ENCODE measurements around the gene GNG7.
"Not testable (repeated sequence)": the region's sequence is repeated elsewhere in the genome, so short reads cannot be mapped to it uniquely, and the experiment has no call there.

Gene GNG7

DNA sequence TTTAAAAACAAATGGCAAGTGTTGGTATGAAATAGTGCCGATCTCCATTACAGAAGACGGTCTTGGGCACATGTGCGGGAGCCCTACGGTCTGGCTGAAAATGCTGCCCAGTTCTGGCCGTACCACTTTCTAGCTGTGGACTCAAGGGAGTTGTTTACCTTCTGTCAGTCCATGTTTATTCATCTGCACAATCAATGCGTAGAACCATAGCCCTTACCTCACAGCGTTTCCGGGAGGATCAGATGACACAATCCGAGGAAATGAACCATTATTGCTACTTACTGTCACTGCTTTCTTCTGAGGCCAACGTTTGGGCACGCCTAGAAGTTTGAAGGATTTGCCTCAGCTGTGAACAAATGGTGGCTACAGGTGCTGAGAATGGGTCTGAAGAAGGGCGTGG lies 195.4 kb downstream of the GNG7 start:
- peak; percentile 81 for DNase-seq (ENCODE audit: low spot score)

DNA sequence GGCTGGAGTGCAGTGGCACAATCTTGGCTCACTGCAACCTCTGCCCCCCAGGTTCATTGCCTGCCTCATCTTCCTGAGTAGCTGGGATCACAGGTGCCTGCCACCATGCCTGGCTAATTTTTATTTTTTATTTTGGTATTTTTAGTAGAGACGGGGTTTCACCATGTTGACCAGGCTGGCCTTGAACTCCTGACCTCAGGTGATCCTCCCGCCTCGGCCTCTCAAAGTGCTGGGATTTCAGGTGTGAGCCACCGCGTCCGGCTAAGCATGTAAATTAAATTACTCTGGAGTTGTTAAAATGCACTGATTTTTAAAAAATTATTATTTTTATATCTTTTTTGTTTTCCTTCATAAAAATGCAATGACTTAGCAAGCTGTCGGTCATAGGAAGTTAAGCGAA lies 195.8 kb downstream of the GNG7 start:
- not testable (repeated sequence) for DNase-seq (ENCODE audit: low spot score)

DNA sequence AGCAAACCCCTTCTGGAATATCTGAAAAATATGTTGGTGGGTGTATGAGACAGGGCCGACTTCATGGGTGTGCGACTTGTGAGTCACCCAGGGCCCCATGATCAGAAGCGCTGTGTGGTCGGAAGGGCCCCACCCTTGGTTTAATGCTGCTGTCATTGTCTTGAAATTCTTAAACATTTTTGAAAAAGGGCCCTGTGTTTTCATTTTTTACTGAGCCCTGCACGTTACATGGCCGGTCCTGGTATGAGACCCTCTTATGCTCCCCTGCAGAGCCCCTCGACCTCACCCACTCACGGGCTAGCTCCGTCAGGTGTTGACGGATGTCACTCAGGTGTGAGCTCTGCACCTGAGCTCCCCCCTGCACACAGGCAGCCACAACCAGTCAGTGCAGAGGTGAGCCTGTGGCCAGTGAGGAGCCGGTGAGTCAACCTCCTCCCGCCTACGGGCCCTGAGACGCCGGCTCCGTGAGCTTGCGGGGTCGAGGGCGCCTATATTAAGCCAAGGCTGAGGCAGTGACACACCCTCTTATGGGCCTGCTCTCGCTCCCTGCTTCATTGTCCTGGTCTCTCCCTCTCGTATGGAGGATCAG lies 198.9 kb downstream of the GNG7 start:
- no peak for DNase-seq (ENCODE audit: low spot score)

DNA sequence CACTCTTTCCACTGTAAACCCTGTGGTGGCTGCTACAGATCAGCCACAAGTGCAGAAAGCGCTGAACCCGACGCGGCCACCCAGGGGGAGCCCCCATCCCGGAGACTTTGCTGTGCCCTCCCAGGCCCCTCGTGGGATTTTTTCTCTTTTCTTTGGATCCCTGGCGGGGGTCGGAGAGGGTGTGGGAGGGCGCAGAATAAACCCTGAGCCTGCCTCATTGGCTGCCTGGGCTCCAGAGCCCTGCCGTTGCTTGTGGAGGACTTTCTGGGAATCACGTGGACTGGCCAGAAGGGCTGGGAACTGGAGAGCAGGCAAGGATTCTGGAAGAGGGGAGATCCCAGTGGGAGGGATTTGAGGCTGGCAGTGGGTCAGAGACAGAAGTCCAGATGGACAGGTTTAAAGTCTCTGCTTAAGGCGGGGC lies 201.6 kb downstream of the GNG7 start:
- no peak for DNase-seq (ENCODE audit: low spot score)

DNA sequence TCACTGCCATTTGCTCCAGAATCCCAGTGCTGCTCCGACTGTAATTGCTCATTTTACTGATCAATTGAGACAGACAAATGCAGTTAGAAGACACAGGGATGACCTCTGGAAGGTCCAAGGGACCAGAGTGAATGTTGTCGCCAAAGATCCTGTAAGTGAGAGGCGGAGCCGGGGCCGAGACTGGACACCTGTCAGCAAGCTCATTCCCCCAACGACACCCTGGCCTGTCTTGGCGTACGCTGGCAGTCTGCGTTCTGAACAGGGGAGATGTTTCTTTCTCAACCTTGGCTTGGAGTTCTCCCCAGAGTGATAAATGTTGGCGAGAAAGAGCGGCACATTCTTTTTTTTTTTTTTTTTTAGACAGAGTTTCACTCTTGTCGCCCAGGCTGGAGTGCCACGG lies 202.3 kb downstream of the GNG7 start:
- no peak for DNase-seq (ENCODE audit: low spot score)

DNA sequence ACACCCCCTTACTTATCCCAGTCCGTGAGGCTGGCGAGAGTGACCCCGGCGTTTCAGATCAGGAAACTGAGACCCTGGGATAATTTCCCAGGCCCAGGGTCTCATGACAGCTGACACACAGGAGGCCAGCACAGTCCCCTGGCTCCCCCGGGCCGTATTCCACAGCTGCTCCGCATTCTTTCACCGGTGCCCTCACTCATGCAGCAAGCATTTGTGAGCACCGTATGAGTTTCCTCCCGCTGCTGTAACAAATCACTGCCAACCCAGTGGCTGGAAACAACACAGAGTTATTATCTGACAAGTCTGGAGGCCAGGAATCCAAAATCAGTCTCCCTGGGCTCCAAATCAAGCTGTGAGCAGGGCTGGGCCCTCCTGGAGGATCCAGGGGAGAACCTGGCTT lies 205.3 kb downstream of the GNG7 start:
- DNase-seq (ENCODE audit: low spot score), result no peak

DNA sequence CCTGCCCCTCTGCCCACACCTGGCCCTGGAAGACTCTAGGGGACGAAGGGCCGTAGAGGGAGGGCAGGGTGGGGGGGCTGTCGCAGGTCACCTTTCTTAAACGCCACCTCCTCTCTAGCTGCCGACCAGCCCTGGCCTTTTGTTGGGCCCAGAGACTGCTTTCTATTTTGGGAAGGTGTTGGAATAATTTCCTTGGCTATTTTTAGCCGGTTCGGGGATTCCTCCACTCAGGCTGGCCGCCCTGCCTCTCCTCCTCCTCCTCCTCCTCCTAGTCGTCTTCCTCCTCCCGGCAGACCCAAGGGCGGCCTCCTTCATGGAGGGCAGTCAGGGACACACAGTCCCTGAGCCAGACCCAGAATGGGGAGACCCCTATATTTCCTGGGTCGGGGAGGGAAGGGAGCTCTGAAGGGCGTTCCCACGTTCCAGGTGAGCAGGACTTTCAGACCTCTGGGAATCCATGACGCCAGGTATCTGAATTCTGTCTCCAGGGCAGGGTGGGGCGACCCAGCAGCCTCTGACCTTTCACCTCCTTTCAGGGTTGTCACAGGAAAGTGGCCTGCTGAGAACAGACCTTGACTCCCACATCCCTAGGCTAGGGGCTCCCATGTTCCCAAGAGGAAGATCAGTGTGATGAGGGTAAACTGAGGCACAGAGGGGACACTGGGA lies 206.7 kb downstream of the GNG7 start:
- DNase-seq (ENCODE audit: low spot score), result no peak

DNA sequence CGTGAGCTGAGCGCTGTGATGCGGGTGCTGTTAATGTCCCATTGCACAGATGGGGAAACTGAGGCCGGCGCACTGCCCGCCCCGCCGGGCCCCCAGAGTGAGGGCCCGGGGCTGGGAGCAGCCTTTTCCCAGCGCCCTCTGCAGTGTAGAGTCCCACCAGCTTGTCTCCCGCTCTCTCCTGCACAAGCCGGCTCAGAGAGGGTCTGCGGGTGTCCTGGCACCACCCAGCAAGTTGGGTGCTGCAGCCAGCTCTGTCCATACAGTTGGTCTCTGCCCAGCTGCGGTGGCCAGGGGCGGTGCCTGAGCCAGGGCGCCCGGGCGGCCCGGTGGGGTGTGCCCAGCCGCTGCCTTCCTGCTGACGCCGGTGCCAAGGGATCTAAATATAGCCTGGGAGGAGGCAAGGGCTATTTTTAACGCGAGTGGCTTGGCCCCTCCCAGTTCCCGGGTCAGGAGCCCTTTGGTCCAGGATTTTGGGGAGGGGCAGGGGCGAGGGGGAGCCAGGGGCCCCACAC lies 207.3 kb downstream of the GNG7 start:
- DNase-seq (ENCODE audit: low spot score), result peak; percentile 78

DNA sequence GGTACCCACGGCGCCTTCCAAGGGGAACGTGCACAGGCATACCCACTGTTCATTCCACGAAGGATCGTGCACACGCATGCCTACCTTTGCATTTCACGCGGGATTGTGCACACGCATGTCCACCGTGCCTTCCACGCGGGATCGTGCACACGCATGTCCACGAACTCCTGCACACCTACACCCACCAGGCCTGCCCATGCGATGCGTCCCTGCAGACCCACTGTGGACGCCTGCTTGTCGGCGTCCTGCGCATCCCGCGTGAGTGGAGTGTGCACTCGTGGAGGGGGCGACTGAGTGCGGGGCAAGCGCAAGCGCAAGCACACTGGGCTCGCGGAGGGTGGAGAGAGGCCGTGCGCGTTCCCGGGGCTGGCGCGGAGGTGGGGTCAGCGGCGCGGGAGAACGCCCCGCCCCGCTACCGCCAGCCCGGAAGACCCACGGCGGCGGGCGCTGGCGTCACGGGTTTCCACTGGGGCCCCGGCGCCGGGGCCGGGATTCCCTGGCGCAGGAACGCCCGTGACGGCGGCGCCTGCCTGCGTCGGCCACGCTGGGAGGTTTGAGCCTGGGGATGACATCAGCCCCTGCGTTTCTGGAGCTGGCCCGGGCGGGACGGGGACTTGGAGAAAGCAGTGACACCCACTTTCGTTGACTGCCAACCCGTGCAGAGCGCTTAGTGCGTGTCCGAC lies 207.9 kb downstream of the GNG7 start:
- DNase-seq (ENCODE audit: low spot score), result peak; percentile 84

DNA sequence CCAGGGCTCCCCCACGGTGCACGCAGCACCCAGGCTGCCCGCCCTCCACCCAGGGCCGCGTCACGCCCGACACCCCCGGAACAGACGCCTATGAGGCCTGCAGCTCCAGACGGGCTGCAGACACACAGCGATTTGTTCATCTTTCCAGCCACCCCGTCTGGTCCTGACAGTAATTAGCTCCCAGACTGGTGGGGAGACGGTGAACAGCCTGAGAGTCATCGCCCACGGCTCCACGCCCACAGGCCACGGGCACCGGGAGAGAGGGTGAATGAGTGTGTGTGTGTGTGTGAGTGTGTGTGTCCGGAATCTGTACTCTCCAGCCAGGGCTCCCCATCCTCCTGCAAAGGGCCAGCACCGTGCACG lies 208.4 kb downstream of the GNG7 start:
- DNase-seq (ENCODE audit: low spot score), result no peak

DNA sequence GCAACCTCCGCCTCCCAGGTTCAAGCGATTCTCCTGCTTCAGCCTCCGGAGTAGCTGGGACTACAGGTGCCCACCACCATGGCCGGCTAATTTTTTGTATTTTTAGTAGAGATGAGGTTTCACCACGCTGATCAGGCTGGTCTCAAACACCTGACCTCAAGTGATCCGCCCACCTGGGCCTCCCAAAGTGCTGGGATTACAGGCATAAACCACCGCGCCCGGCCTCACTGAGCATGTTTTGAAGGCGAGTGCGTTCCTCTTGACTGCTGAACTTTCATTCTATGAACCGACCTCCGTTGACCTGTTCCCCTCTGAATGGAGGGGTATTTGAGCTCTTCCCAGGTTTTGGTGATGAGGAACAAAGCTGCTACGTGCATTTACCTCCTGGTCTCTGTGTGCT lies 209.0 kb downstream of the GNG7 start:
- not testable (repeated sequence) for DNase-seq (ENCODE audit: low spot score)

DNA sequence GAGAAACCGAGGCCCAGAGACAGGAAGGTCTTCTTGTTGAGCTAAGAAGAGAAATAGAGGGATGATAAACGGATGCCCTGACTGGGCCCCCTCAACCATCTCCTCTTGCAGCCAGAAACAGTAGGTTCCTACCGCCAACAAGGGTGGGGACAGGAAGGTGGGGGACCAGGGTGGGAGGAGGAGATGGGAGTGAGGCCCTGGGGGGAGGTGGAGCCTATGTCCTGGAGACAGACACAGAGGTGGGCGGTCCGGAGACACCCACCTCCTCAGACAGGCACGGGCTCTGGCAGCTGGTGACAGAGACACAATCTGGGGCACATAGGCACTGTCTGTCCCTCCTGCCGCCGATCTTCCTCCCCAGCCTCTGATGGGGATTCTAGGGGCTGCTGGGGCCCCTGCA lies 209.6 kb downstream of the GNG7 start:
- no peak for DNase-seq (ENCODE audit: low spot score)

DNA sequence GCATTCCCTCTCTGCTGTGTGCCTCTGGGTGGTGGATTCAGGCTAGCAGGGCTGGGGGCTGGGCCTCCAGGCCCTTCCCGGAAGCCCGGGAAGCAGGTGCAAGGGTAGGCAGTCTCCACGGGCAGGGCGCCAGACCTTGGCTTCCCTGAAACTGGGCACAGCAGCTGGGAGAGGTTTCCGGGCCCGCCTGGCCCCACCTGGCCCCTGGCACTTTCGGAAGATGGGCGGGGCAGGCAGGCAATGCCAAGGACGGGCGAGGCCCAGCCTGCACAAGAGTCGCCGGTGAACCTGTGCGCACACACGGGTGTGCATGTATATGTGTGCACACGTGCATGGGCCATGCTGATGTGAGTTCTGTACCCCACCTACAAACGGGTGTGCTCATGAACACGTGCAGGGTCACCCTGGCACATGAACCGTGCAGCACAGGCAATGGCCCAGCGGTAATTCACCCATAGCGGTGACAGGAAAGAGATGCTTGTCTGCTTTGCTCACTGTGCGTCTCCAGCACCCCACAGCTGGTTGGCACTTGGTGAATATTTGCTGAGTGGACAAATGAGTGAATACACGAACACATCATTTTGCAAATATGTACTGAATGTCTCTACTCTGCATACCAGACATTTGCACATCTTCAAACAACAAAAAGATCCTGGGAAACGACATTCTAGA lies 211.2 kb downstream of the GNG7 start:
- DNase-seq (ENCODE audit: low spot score), result no peak

DNA sequence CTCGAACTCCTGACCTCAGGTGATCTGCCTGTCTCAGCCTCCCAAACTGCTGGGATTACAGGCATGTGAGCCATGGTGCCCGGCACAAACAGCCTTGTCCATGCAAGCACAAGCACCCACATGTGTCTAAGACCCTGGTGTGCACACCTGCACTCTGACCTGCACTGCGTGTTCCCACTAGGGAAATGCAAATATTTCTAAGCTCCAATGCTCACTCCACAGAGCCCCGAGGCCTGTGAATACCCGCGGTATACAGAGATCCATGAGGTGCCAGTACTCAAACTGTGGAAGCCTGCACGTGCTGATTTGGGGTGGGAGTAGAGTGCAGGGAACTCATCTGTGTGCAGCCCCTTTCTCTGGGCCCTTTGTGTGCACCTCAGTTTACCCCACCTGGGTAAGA lies 211.8 kb downstream of the GNG7 start:
- no peak for DNase-seq (ENCODE audit: low spot score)

DNA sequence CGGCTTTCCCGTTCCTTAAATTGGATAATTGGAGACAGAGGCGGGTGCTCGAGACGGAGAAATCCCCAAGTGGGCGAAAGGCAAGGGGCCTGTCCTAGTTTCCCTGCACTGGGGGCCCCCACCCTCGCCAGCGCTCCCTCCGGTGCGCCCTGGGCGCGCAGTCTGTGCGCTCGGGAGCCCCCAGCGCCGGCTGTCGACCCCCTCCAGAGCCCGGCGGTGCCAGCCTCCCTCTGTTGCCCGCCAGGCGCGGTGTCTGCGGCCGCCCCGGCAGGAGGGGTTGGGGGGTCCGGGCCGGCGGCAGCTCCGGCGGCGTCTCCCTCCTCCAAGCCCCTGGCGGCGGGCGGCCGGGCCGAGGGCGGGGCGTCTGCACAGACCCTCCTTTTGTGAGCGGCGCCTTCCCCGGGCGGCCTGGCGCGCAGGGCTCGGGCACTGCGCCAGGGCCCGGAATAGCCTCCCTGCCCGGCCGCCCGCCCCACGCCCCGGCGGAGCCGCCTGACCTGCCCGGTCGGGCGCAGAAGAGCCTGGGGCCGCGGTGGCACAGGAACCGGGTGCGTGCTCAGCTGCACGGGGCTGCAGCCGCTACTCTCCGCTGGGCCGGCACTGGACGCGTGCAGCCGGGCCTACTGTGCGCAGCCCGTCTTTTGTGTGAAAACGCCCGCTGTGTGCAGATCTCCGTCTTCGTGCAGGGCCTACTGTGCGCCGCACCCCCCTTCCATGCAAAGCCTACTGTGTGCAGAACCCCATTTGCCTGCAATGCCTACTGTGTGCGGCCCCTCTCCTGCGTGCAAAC lies 213.4 kb downstream of the GNG7 start:
- DNase-seq (ENCODE audit: low spot score), result peak; percentile 79

DNA sequence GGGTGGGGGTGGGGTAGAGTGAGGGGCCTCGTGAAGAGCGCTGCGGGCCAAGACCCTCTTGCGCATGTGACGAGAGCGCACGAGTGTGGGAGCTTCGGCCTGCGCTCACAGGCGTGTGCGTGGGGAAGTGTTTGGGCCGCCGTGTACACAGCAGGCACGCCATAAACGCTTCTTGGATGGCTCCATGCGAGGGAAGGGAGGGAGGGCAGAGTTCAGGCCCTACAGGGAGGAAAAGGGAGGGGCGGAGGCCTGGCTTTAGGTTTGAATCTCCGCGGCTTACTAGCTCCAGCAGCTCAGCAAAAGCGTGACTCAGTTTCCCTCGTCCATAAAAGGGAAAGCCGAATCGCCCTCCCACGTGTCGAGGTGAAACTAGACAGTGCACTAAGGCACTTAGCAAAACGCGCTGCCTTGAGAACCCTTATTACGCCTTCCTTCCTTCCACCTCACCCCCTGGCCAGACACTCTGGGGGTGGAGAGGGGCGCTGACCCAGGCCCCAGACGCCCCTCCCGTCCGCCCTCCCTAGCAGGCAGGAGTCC lies 214.0 kb downstream of the GNG7 start:
- no peak for DNase-seq (ENCODE audit: low spot score)

DNA sequence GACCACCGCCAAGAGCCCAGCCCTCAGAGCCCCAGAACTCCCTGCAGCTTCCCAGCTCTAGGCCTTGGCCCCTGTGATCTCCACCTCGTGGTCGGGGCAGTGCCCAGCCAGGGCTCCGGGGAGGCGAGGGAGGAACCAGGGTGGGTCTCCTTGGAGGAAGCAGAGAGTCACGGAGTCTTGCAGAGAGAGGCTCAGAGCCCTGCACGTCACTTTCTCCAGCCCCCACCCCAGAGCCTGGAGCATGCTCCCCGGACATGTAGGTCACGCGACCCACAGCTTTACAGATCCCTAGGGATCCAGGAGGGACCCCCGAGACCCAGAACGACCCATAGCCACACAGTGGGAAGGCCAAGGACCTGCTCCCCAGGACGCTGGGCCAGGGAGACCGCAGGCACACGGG lies 214.7 kb downstream of the GNG7 start:
- DNase-seq (ENCODE audit: low spot score), result no peak

DNA sequence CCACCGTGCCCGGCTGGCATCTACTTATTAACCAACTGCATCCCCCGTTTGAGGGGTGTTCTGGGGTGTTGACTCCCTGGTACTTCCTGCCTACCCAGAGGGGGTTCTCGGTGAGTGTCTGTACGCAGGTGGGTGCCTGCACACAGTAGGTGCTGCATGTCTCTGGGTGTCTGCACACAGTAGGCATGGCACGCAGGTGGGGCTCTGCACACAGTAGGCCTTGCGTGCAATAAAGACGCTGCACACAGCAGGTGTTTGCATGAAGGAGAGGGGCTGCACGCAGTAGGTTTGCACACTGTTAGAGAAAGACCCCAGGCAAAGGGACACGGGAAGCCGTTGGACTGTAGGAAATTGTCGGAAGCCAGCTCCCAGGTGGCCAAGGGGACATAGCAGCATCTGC lies 215.4 kb downstream of the GNG7 start:
- DNase-seq (ENCODE audit: low spot score), result no peak

DNA sequence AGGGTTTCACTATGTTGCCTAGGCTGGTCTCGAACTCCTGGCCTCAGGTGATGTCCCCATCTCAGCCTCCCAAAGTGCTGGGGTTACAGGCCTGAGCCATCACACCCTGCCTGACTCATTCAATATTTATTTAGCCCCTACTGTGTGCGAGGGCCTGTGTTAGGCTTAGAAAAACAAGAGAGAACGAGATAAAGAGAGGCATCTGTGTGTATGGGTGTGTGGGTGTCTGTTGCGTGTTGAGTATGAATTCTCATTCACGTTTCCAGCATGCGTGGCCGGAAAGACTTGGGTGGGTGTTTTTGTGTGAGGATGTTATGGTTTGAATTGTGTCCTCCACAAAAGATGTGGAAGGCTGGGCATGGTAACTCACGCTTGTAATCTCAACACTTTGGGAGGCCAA lies 217.1 kb downstream of the GNG7 start:
- DNase-seq (ENCODE audit: low spot score), result no peak

DNA sequence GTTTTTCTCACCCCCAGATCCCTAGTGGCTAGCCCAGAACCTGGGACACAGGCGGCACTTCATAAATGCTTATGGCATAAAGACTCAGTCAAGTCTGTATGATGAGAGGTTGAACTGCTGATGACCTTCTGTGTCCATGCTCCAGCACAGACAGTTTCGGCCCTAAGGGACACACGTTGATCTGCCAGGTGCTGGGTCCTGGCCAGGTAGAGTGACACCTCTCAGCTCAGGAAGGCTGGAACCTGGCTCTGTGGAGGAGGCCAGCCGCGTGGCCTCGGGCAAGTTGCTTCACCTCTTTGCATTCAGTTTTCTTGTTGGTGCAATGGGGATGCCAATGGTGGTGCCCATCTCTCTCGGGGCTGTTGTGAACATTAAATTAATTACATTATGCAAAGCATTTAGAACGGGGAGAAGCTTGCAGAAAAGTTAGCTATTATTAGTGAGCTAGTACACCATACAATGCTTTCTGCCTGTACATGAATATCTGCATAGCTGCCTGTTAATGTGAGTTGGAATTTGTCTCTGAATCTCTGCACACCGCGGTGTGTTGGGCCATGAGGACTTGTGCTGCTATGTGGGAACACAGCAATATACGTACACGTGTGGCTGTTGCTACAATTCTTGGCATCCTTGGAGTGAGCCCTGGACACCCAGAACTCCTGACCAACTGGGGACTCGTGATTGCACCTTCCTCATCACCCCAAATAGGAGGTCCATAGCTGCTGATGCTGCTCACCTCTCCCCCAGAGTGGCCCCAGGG lies 218.1 kb downstream of the GNG7 start:
- no peak for DNase-seq (ENCODE audit: low spot score)

DNA sequence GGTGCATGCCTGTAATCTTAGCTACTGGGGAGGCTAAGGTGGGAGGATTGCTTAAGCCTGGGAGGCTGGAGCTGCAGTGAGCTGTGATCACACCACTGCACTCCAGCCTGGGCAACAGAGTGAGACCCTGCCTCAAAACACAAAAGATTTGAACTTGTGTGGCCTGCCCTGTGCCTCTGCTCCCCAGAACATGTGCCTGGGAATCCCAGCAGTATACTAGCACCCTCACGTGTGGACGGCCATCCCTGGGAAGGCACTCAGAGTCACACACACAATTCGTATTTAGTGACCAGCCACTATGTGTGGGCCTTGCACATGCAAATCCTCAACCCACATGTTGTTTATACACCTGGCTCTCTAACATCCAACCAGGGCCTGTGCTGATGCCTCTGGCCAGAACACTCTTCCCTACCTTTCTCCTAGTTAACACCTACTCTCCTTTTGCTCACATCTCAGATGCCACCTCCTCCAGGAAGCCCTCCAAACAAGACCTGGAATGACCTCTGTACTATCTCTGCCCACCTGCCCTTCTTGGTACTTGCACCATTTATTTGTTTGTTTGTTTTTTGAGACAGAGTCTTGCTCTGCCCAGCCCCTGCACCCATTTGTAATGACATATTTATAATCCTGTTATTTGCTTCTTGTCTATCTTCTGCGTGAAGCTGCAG lies 218.9 kb downstream of the GNG7 start:
- DNase-seq (ENCODE audit: low spot score), result no peak

Data from HuH-7.5 (cell line).